HepG2 (cell line): Measurements from ENCODE around the gene KCNMA1. TPM values are rescaled to one million over a fixed set of nuclear protein-coding genes. Genes with fewer than 3 reads are reported as not detected.

ENCODE experiments used
- ATAC-seq: fragments of 200-7000 bp; cut with Tn5 transposase; 3 replicates; pipeline ENCODE4 v1.9.1; 2020; ENCODE audit warnings: mild to moderate bottlenecking, moderate library complexity
- BruUV-seq: library from RNA; stranded (reverse); fragments of 400-500 nt; replicated peaks from 2 replicates; lab custom pipeline; 2021; lab: Mats Ljungman, UMichigan
- CTCF ChIA-PET: fragments of 300-600 bp; formaldehyde crosslinking; extraction: SDS; loops from one replicate; lab custom pipeline; 2021; ENCODE audit warnings: low total read pairs, inconsistent platforms, low intra/inter-chr PET ratio; lab: Yijun Ruan, JAX
- POLR2A ChIA-PET: fragments of 350-600 bp; sonication (Branson Sonifier 250); formaldehyde crosslinking; loops from one replicate; lab custom pipeline; 2020; ENCODE audit warnings: antibody characterized with exemption, inconsistent platforms; lab: Yijun Ruan, JAX
- DNase-seq: peaks from one replicate; pipeline ENCODE4 v3.0.0-alpha.2; 2015; ENCODE audit warnings: low spot score
- FAIRE-seq: peaks from 3 replicates; lab custom pipeline; 2011; peaks lifted over from hg19 to GRCh38; lab: Jason Lieb, UNC
- H2AFZ ChIP-seq: one replicate; pipeline ENCODE4 v1.6.1; 2011; ENCODE audit warnings: low read length, inconsistent platforms
- H3K27ac ChIP-seq: fragments of 300-600 bp; 3 replicates; pipeline ENCODE4 v1.8.0; 2011; ENCODE audit warnings: mixed run types, mild to moderate bottlenecking, mixed read lengths, low read length, inconsistent platforms; ENCODE audit not compliant: insufficient read depth; ENCODE audit errors: extremely low read length
- H3K27me3 ChIP-seq, 2 experiments: fragments of 200-600 bp in 1 of 2; 2 replicates in 1 of 2; 3 replicates in 1 of 2; pipeline versions ENCODE4 v1.6.0 to v1.8.0; 2011; ENCODE audit warnings: low read length in 2 of 2, mild to moderate bottlenecking in 2 of 2, moderate library complexity in 2 of 2, inconsistent platforms in 1 of 2; ENCODE audit not compliant: insufficient read depth in 2 of 2, control insufficient read depth in 1 of 2
- H3K36me3 ChIP-seq, 2 experiments: fragments of 200-600 bp in 1 of 2; replicated peaks in 1 of 2; 2 replicates in 1 of 2; 3 replicates in 1 of 2; pipeline versions ENCODE4 v1.5.1 to v1.8.0; 2011; ENCODE audit warnings: low read length in 2 of 2, inconsistent platforms in 1 of 2; ENCODE audit not compliant: insufficient read depth in 2 of 2, control insufficient read depth in 1 of 2
- H3K4me1 ChIP-seq: 2 replicates; pipeline ENCODE4 v1.5.1; 2012; ENCODE audit warnings: low read length, inconsistent platforms; ENCODE audit not compliant: insufficient read depth
- H3K4me2 ChIP-seq: 2 replicates; pipeline ENCODE4 v1.6.0; 2011; ENCODE audit warnings: low read depth, low read length, inconsistent platforms
- H3K4me3 ChIP-seq, 3 experiments: fragments of 200-600 bp in 1 of 3; sonication (generic), shearing (Covaris generic) in 1 of 3; replicated peaks in 1 of 3; 2 replicates each; pipeline ENCODE4 v1.5.1; 2011 to 2016; ENCODE audit warnings: low read length in 3 of 3, inconsistent platforms in 2 of 3, low read depth in 2 of 3, mild to moderate bottlenecking in 2 of 3, control low read depth in 1 of 3, mixed read lengths in 1 of 3; ENCODE audit not compliant: insufficient read depth in 1 of 3
- H3K79me2 ChIP-seq: one replicate; pipeline ENCODE4 v1.6.1; 2011; ENCODE audit warnings: low read length, inconsistent platforms; ENCODE audit not compliant: insufficient read depth
- H3K9ac ChIP-seq: 2 replicates; pipeline ENCODE4 v1.6.0; 2011; ENCODE audit warnings: mild to moderate bottlenecking, low read depth, low read length, inconsistent platforms; ENCODE audit not compliant: insufficient read depth
- H3K9me3 ChIP-seq: 2 replicates; pipeline ENCODE4 v1.5.1; 2012; ENCODE audit warnings: mild to moderate bottlenecking, low read length
- H4K20me1 ChIP-seq: 2 replicates; pipeline ENCODE4 v1.6.0; 2011; ENCODE audit warnings: inconsistent platforms, mild to moderate bottlenecking, low read length, moderate library complexity; ENCODE audit not compliant: insufficient read depth
- BCL6 ChIP-seq: IDR thresholded peaks from 2 replicates; pipeline ENCODE4 v1.6.1; 2016; ENCODE audit warnings: missing genetic modification reagents, missing compliant biosample characterization
- CHD2 ChIP-seq: IDR thresholded peaks from 2 replicates; pipeline ENCODE4 v1.6.1; 2011; ENCODE audit warnings: low read depth, low read length, improper control_type of control experiment
- FIP1L1 ChIP-seq: fragments of 200-400 bp; formaldehyde crosslinking; IDR thresholded peaks from 2 replicates; pipeline ENCODE4 v1.6.1; 2018; ENCODE audit warnings: low read depth, mild to moderate bottlenecking, low read length, moderate library complexity, borderline replicate concordance; ENCODE audit not compliant: insufficient read depth
- HCFC1 ChIP-seq: fragments of 150-350 bp; IDR thresholded peaks from 2 replicates; pipeline ENCODE4 v1.6.1; 2014; ENCODE audit warnings: low read depth, low read length
- MIER3 ChIP-seq: IDR thresholded peaks from 2 replicates; pipeline ENCODE4 v1.6.1; 2016; ENCODE audit warnings: missing compliant biosample characterization, borderline replicate concordance
- NFIC ChIP-seq: IDR thresholded peaks from 2 replicates; pipeline ENCODE4 v1.6.1; 2012; ENCODE audit warnings: mild to moderate bottlenecking, low read length, inconsistent platforms
- TCF12 ChIP-seq, 2 experiments: fragments of 450-650 bp in 1 of 2; sonication (generic) in 1 of 2; formaldehyde crosslinking in 1 of 2; IDR thresholded peaks; 2 replicates each; pipeline versions ENCODE4 v1.6.1 to v1.8.0; 2017 to 2022; ENCODE audit warnings: antibody characterized with exemption in 1 of 2, mild to moderate bottlenecking in 1 of 2, missing genetic modification reagents in 1 of 2, moderate library complexity in 1 of 2
- ZBTB39 ChIP-seq: sonication (generic); formaldehyde crosslinking; IDR thresholded peaks from 2 replicates; pipeline ENCODE4 v1.5.0; 2020; ENCODE audit warnings: missing genetic modification reagents
- ZNF160 ChIP-seq: sonication (generic); formaldehyde crosslinking; IDR thresholded peaks from 2 replicates; pipeline ENCODE4 v1.8.0; 2022; ENCODE audit warnings: mild to moderate bottlenecking, inconsistent platforms, missing genetic modification reagents
- ZNF367 ChIP-seq: sonication (generic); formaldehyde crosslinking; IDR thresholded peaks from 2 replicates; pipeline ENCODE4 v1.4.0; 2020; ENCODE audit warnings: missing genetic modification reagents, borderline replicate concordance
- ZNF678 ChIP-seq: sonication (generic); formaldehyde crosslinking; IDR thresholded peaks from 2 replicates; pipeline ENCODE4 v1.4.0; 2020; ENCODE audit warnings: mild to moderate bottlenecking, missing genetic modification reagents
- ZNF775 ChIP-seq: sonication (generic); formaldehyde crosslinking; IDR thresholded peaks from 2 replicates; pipeline ENCODE4 v1.4.0; 2020; ENCODE audit warnings: missing genetic modification reagents, mild to moderate bottlenecking, moderate library complexity, borderline replicate concordance
- ZSCAN25 ChIP-seq: sonication (generic); formaldehyde crosslinking; IDR thresholded peaks from 2 replicates; pipeline ENCODE4 v1.8.0; 2022; ENCODE audit warnings: mild to moderate bottlenecking, missing genetic modification reagents
- WGBS: methylation state at CpG from one replicate; pipeline ENCODE4 v1.1.6; 2017; ENCODE audit warnings: low lambda C conversion rate; 5-methylcytosine and 5-hydroxymethylcytosine counted together
- in situ Hi-C: cut with HindIII; loops from 2 replicates; pipeline ENCODE4 v1.10.0; 2017; ENCODE audit warnings: low pct_unique_long_range_greater_than_20kb; ENCODE audit not compliant: extremely low pct_ligation_motif_present
- intact Hi-C: fragments of 100-400 bp; cut with micrococcal nuclease; formaldehyde crosslinking; loops from one replicate; pipeline ENCODE4 v1.10.0; 2022; ENCODE audit not compliant: unreplicated experiment
- polyA plus RNA-seq, 8 experiments: library from polyadenylated mRNA; depleted of rRNA in 3 of 8; stranded (reverse) in 7 of 8; unstranded in 1 of 8; fragments of >200 nt; fragmentation: Illumina TruSeq in 4 of 8; extraction: Trizol in 4 of 8; gene quantifications; 2 replicates each; pipeline versions ENCODE4 v1.2.1 to v1.2.3, GENCODE V29; 2011 to 2016; ENCODE audit warnings: low read depth in 4 of 8, missing spikeins in 1 of 8, mixed read lengths in 1 of 8; ENCODE audit not compliant: insufficient read depth in 1 of 8
- total RNA-seq, 5 experiments: library from RNA; depleted of rRNA; stranded (reverse); fragments of >200 nt; fragmentation: Illumina TruSeq; extraction: Trizol; gene quantifications; 2 replicates each; pipeline ENCODE4 v1.2.3, GENCODE V29; 2016; ENCODE audit warnings: low read depth in 1 of 5
- TF ChIP-seq, protein P1 (sequence below): IDR thresholded peaks from 2 replicates; pipeline ENCODE4 v1.6.1; 2016; ENCODE audit warnings: low read depth
- TF ChIP-seq, protein P2 (sequence below): sonication (generic); formaldehyde crosslinking; IDR thresholded peaks from 2 replicates; pipeline ENCODE4 v1.4.0; 2020; ENCODE audit warnings: missing genetic modification reagents, borderline replicate concordance

KCNMA1 gene
- total and polyA plus RNA-seq, 2 of the 13 experiments (the other 11 are each of a cell fraction or from before 2014, with no cell fraction given), result 0.02 TPM; not detected in 1

- FAIRE-seq (no peak), DNase-seq (no peak), ATAC-seq (no peak)
- Histone ChIP-seq H3K27ac (no peak overlapping the region), H3K4me3 (no peak overlapping the region), H2AFZ (no peak overlapping the region), H3K79me2 (no peaks in the 10 kb centered on the region), H3K9ac (no peak overlapping the region), H3K4me1 (no peaks in the 10 kb centered on the region), H3K27me3 (peaks cover 0 to 3% of the 10 kb centered on the region in 2 experiments; a peak in 1 of 5 replicates), H3K9me3 (no peaks in the 10 kb centered on the region), H3K4me2 (no peak overlapping the region), H3K36me3 (no peaks in the 10 kb centered on the region), H4K20me1 (no peaks in the 10 kb centered on the region)
- POLR2A ChIA-PET, result no interaction called here
- WGBS, result 10% methylated on average over 4 of the region's 4 CpGs
- in situ Hi-C loops, result no loop called here
- BruUV-seq, result no TSS peak
- intact Hi-C loops, result no loop called here
- CTCF ChIA-PET, result no interaction called here
- no peak for TF ChIP-seq MIER3 (CRISPR knock-in tag)
- TF ChIP-seq ZNF775 (CRISPR knock-in tag), result no peak
- TF ChIP-seq BCL6 (CRISPR knock-in tag), result no peak
- TF ChIP-seq FIP1L1, result no peak
- TF ChIP-seq ZNF678 (CRISPR knock-in tag), result no peak
- TF ChIP-seq ZNF367 (CRISPR knock-in tag), result no peak
- no peak for TF ChIP-seq ZBTB39
- no peak for TF ChIP-seq HCFC1
- TF ChIP-seq NFIC, result no peak
- TF ChIP-seq, protein P1, sequence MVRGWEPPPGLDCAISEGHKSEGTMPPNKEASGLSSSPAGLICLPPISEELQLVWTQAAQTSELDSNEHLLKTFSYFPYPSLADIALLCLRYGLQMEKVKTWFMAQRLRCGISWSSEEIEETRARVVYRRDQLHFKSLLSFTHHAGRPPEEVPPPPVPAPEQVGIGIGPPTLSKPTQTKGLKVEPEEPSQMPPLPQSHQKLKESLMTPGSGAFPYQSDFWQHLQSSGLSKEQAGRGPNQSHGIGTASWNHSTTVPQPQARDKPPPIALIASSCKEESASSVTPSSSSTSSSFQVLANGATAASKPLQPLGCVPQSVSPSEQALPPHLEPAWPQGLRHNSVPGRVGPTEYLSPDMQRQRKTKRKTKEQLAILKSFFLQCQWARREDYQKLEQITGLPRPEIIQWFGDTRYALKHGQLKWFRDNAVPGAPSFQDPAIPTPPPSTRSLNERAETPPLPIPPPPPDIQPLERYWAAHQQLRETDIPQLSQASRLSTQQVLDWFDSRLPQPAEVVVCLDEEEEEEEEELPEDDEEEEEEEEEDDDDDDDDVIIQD, result no peak
- TF ChIP-seq TCF12 (IDR thresholded peaks at IDR 0.05), result no peak
- TF ChIP-seq TCF12 (CRISPR knock-in tag; IDR thresholded peaks at IDR 0.05), result no peak
- no peak for TF ChIP-seq CHD2
- no peak for TF ChIP-seq ZNF160 (CRISPR knock-in tag)
- no peak for TF ChIP-seq ZSCAN25
- TF ChIP-seq, protein P2, sequence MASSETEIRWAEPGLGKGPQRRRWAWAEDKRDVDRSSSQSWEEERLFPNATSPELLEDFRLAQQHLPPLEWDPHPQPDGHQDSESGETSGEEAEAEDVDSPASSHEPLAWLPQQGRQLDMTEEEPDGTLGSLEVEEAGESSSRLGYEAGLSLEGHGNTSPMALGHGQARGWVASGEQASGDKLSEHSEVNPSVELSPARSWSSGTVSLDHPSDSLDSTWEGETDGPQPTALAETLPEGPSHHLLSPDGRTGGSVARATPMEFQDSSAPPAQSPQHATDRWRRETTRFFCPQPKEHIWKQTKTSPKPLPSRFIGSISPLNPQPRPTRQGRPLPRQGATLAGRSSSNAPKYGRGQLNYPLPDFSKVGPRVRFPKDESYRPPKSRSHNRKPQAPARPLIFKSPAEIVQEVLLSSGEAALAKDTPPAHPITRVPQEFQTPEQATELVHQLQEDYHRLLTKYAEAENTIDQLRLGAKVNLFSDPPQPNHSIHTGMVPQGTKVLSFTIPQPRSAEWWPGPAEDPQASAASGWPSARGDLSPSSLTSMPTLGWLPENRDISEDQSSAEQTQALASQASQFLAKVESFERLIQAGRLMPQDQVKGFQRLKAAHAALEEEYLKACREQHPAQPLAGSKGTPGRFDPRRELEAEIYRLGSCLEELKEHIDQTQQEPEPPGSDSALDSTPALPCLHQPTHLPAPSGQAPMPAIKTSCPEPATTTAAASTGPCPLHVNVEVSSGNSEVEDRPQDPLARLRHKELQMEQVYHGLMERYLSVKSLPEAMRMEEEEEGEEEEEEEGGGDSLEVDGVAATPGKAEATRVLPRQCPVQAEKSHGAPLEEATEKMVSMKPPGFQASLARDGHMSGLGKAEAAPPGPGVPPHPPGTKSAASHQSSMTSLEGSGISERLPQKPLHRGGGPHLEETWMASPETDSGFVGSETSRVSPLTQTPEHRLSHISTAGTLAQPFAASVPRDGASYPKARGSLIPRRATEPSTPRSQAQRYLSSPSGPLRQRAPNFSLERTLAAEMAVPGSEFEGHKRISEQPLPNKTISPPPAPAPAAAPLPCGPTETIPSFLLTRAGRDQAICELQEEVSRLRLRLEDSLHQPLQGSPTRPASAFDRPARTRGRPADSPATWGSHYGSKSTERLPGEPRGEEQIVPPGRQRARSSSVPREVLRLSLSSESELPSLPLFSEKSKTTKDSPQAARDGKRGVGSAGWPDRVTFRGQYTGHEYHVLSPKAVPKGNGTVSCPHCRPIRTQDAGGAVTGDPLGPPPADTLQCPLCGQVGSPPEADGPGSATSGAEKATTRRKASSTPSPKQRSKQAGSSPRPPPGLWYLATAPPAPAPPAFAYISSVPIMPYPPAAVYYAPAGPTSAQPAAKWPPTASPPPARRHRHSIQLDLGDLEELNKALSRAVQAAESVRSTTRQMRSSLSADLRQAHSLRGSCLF, result no peak
Measured at GRCh38 chr10:77565590-77566023, 72.0 kb downstream of the KCNMA1 start.
